Measurements from ENCODE around the gene RABL6.
"Not testable (repeated sequence)": the region's sequence is repeated elsewhere in the genome, so short reads cannot be mapped to it uniquely, and the experiment has no call there.

RABL6 gene

GRCh38 chr9:136807281-136808074 lies at the start of gene RABL6:
Gene RABL6 (plus strand): TSS chr9:136807948. CDS start chr9:136808197, 249 bp downstream.
- DNase-seq: peak; percentile 78 to 87

GRCh38 chr9:136759001-136759400 lies 48.7 kb upstream of the RABL6 start:
- no peak for DNase-seq

- DNase-seq: no peak
Measured at GRCh38 chr9:136759436-136760325, 48.1 kb upstream of the RABL6 start.

GRCh38 chr9:136760424-136760823 lies 47.3 kb upstream of the RABL6 start:
- DNase-seq: no peak

- DNase-seq: peak in 1 of 2 donors; percentile 33
Measured at GRCh38 chr9:136760834-136761544, 46.8 kb upstream of the RABL6 start.

- DNase-seq: no peak
Measured at GRCh38 chr9:136761545-136761981, 46.2 kb upstream of the RABL6 start.

- no peak for DNase-seq
Measured at GRCh38 chr9:136762221-136762691, 45.5 kb upstream of the RABL6 start.

- peak; percentile 45 for DNase-seq
Measured at GRCh38 chr9:136762915-136763648, 44.7 kb upstream of the RABL6 start.

- DNase-seq: no peak
Measured at GRCh38 chr9:136763649-136764035, 44.1 kb upstream of the RABL6 start.

GRCh38 chr9:136764301-136764891 lies 43.4 kb upstream of the RABL6 start, which contains the start of gene LCN15:
Gene LCN15 (minus strand): TSS chr9:136764518. CDS start chr9:136764488, 30 bp downstream.
- no peak for DNase-seq

- DNase-seq: no peak
Measured at GRCh38 chr9:136765041-136765440, 42.7 kb upstream of the RABL6 start.

GRCh38 chr9:136765745-136766409 lies 41.9 kb upstream of the RABL6 start:
- DNase-seq: not testable (repeated sequence)

- DNase-seq: peak; percentile 67 to 72
Measured at GRCh38 chr9:136766410-136767120, 41.2 kb upstream of the RABL6 start.

GRCh38 chr9:136769710-136770191 lies 38.0 kb upstream of the RABL6 start:
- DNase-seq: peak; percentile 43 to 65

GRCh38 chr9:136771907-136772415 lies 35.8 kb upstream of the RABL6 start:
- DNase-seq: no peak

- DNase-seq: peak; percentile 22 to 52
Measured at GRCh38 chr9:136773386-136774044, 34.2 kb upstream of the RABL6 start.

- DNase-seq: no peak
Measured at GRCh38 chr9:136774416-136775045, 33.2 kb upstream of the RABL6 start.

GRCh38 chr9:136775191-136775590 lies 32.6 kb upstream of the RABL6 start:
- no peak for DNase-seq

- no peak for DNase-seq
Measured at GRCh38 chr9:136776947-136777346, 30.8 kb upstream of the RABL6 start.

Data from CD4-positive, alpha-beta T cell treated with Interferon alpha-2 for 1 hour (primary cell).